HG02588 (cell line): ENCODE results near the gene CCL4L2.
"Not testable (repeated sequence)": the region's sequence is repeated elsewhere in the genome, so short reads cannot be mapped to it uniquely, and the experiment has no call there.

Experiments used
- ATAC-seq: cut with Tn5 transposase; IDR thresholded peaks from one replicate; pipeline ENCODE4 v1.9.1; 2021; ENCODE audit warnings: mild to moderate bottlenecking, moderate library complexity; ENCODE audit not compliant: unreplicated experiment

CCL4L2 gene

DNA sequence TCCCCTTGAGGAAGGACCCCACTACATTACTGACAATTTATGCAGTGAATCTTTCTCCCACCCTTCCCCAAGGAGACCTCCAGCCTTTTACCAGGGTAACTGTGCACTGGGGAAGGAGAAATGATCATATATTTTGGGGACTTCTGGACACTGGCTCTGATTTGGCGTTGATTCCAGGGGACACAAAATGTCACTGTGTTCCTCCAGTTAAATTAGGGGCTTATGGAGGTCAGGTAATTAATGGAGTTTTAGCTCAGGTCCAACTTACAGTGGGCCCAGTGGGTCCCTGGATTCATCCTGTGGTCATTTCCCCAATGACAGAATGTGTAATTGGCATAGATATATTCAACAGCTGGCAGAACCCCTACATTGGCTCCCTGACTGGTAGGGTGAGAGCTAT, 8.7 kb downstream of the CCL4L2 start:
- not testable (repeated sequence) for ATAC-seq

DNA sequence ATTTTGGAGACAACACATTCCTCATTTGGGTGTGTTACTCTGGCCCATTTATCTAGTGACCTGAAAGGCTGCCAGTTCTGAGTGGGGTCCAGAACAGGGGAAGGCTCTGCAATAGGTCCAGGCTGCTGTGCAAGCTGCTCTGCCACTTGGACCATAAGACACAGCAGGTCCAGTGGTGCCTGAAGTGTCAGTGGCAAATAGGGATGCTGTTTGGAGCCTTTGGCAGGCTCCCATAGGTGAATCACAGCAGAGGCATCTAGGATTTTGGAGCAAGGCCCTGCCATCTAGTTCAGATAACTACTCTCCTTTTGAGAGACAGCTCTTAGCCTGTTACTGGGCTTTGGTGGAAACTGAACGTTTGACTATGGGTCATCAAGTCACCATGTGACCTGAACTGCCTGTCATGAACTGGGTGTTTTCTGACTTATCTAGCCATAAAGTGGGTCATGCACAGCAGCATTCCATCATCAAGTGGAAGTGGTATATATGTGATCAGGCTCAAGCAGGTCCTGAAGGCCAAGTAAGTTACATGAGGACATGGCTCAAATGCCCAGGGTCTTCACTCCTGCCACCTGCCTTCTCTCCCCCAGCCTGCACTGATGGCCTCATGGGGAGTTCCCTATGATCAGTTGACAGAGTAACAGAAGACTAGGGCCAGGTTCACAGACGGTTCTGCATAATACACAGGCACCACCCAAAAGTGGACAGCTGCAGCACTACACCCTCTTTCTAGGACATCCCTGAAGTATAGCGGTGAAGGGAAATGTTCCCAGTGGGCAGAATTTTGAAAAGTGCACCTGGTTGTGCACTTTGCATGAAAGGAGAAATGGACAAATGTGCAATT, 10.1 kb downstream of the CCL4L2 start:
- not testable (repeated sequence) for ATAC-seq

DNA sequence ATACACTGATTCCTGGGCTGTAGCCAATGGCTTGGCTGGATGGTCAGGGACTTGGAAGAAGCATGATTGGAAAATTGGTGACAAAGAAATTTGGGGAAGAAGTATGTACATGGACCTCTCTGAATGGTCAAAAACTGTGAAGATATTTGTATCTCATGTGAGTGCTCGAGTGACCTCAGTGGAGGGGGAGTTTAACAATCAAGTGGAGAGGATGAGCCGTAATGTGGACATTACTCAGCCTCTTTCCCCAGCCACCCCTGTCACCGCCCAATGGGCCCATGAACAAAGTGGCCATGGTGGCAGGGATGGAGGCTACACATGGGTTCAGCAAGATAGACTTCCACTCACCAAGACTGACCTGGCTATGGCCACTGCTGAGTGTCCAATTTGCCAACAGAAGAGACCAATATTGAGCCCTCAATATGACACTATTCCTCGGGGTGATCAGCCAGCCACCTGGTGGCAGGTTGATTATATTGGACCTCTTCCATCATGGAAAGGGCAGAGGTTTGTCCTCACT, 10.8 kb downstream of the CCL4L2 start:
- ATAC-seq, result not testable (repeated sequence)

DNA sequence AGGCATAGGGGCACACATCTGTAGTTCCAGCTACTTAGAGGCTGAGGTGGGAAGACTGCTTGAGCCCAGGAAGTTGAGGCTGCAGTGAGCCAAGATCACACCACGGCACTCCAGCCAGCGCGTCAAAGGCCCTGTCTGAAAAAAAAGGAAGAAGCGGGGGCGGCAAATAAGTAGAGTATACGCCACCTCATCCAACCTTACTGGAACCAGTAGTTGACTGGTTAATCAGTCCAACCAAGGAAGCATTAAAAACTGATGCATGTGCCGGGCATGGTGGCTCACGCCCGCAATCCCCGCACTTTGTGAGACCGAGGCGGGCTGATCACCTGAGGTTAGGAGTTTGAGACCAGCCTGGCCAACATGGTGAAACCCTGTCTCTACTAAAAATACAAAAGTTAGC, 12.1 kb downstream of the CCL4L2 start:
- ATAC-seq, result not testable (repeated sequence)

DNA sequence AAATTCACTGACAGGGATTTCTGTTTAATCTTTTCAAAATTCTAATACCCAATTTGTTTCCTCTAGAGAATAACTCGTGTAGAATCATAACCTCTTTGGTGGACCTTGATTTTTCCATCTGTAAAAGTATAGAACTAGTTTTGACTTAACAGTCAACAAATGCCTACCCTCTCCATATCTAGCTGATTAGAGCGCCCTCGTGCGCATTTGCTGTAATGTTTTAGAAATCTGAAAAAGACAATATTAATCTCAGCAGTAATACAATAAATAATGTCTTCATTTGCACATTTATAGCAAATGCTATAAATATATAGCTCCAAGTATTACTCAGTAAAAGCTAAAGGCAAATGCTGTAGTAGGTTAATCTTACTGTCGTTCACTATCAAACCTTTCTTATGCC, 18.8 kb downstream of the CCL4L2 start:
- not testable (repeated sequence) for ATAC-seq

DNA sequence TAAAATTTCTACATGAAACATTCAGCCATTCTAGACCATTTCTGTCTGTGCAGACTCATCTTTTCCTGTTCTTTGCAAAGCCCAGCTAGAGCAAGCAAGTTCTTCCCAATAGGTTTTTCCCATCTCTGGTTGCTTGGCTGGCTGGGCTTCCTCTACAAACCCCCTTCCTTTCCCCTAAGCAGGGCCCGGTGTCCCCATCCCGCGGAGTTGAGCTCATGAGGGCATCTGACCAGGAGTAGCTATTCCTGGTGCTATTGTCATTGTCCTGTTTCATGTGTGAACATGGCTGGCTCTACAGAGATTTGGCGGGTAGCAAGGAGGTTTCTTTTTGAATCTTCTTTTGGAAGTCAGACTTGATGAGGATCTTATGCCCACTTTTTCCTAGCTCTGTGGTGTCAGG, 31.2 kb downstream of the CCL4L2 start:
- not testable (repeated sequence) for ATAC-seq
